Activated B cell treated with CpG ODN at 0.5 μM for 24 hours (primary cell): ENCODE results near the gene IFRD2. TPM values are rescaled to one million over a fixed set of nuclear protein-coding genes. Genes with fewer than 3 reads are reported as not detected.

Experiments used
- ATAC-seq: fragments of 200-7000 bp; cut with Tn5 transposase; one replicate; pipeline ENCODE4 v1.10.0; 2021; ENCODE audit warnings: low read depth, mild to moderate bottlenecking, moderate library complexity
- CTCF ChIA-PET: fragments of 350-600 bp; sonication (Branson Sonifier 250); formaldehyde crosslinking; loops from one replicate; lab custom pipeline; 2021; ENCODE audit warnings: antibody characterized with exemption; lab: Charles Lee
- POLR2A ChIA-PET: fragments of 350-600 bp; sonication (Branson Sonifier 250); formaldehyde crosslinking; loops from one replicate; lab custom pipeline; 2021; ENCODE audit warnings: antibody characterized with exemption; lab: Charles Lee
- DNase-seq: peaks from one replicate; pipeline ENCODE4 v3.0.0; 2022
- H3K27ac Mint-ChIP-seq: one replicate; pipeline ENCODE4 v1.8.0; 2020; ENCODE audit warnings: mixed read lengths
- H3K27me3 Mint-ChIP-seq: one replicate; pipeline ENCODE4 v1.8.0; 2021; ENCODE audit warnings: mixed read lengths
- H3K36me3 Mint-ChIP-seq: one replicate; pipeline ENCODE4 v1.8.0; 2021; ENCODE audit warnings: low read depth, mixed read lengths
- H3K4me1 Mint-ChIP-seq: one replicate; pipeline ENCODE4 v1.8.0; 2021; ENCODE audit warnings: mixed read lengths
- H3K4me3 Mint-ChIP-seq: one replicate; pipeline ENCODE4 v1.8.0; 2020; ENCODE audit warnings: mild to moderate bottlenecking, mixed read lengths
- H3K9me3 Mint-ChIP-seq: one replicate; pipeline ENCODE4 v1.8.0; 2020; ENCODE audit warnings: mixed read lengths
- intact Hi-C: fragments of 100-400 bp; cut with micrococcal nuclease; formaldehyde crosslinking; loops from one replicate; pipeline ENCODE4 v1.15.1; 2024
- total RNA-seq: library from RNA; stranded (reverse); gene quantifications from 2 replicates; pipeline ENCODE4 v1.2.3, GENCODE V29; 2022
- TF ChIP-seq, protein P1 (sequence below): fragments of 200-600 bp; IDR thresholded peaks from one replicate; pipeline ENCODE4 v1.8.0; 2022; ENCODE audit warnings: antibody characterized with exemption, mild to moderate bottlenecking

Gene IFRD2
- total RNA-seq, 1 donor from 2014 or later = 105 TPM

DNA sequence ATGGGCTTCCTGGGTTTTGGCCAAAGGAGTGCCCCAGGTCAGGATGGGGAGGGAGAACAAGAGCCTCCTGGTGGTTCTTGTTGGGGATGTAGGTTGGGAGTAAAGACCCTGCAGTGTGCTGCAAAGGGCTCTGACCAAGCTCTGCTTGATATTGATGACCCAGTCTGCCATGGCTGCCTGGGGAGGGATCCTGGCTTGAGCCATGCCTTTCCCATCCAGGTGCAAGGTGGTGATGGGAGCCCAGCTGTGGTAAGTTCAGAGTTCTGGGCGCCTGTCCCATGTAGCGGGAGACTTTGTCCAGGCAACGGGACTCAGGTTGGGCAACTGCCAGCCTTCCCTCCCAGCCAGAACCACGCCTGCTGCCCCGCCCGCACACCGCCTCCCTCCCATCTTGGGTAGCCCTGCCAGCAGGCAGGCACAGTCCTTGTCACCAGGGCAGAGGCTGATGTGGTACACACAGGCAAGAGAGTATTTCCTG, 53.6 kb downstream of the IFRD2 start:
- CTCF ChIA-PET = interaction anchor here (10.5 kb wide), 1 partner anchor 11 kb away, joined by 76 read pairs; no protein-coding TSS in a partner anchor
- POLR2A ChIA-PET = interaction anchor here (1.0 to 5.6 kb wide), 4 partner anchors 9 to 99 kb away, joined by 4 to 47 read pairs (median 23); partner anchors contain the start of genes HYAL3 and NAA80
- Mint-ChIP-seq H3K4me1 (peaks cover 72% of the 10 kb centered on the region), H3K9me3 (no peaks in the 10 kb centered on the region), H3K36me3 (peaks cover 41% of the 10 kb centered on the region), H3K4me3 (peak overlapping the region; percentile 95), H3K27me3 (no peaks in the 10 kb centered on the region), H3K27ac (peak overlapping the region; percentile 91)
- TF ChIP-seq, protein P1, sequence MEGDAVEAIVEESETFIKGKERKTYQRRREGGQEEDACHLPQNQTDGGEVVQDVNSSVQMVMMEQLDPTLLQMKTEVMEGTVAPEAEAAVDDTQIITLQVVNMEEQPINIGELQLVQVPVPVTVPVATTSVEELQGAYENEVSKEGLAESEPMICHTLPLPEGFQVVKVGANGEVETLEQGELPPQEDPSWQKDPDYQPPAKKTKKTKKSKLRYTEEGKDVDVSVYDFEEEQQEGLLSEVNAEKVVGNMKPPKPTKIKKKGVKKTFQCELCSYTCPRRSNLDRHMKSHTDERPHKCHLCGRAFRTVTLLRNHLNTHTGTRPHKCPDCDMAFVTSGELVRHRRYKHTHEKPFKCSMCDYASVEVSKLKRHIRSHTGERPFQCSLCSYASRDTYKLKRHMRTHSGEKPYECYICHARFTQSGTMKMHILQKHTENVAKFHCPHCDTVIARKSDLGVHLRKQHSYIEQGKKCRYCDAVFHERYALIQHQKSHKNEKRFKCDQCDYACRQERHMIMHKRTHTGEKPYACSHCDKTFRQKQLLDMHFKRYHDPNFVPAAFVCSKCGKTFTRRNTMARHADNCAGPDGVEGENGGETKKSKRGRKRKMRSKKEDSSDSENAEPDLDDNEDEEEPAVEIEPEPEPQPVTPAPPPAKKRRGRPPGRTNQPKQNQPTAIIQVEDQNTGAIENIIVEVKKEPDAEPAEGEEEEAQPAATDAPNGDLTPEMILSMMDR = no peak
- ATAC-seq (no peak), DNase-seq (no peak)
- intact Hi-C loops = loop anchor here (1.0 to 10.0 kb wide), 3 partner anchors 8 to 434 kb away; partner anchors contain the start of gene INKA1

DNA sequence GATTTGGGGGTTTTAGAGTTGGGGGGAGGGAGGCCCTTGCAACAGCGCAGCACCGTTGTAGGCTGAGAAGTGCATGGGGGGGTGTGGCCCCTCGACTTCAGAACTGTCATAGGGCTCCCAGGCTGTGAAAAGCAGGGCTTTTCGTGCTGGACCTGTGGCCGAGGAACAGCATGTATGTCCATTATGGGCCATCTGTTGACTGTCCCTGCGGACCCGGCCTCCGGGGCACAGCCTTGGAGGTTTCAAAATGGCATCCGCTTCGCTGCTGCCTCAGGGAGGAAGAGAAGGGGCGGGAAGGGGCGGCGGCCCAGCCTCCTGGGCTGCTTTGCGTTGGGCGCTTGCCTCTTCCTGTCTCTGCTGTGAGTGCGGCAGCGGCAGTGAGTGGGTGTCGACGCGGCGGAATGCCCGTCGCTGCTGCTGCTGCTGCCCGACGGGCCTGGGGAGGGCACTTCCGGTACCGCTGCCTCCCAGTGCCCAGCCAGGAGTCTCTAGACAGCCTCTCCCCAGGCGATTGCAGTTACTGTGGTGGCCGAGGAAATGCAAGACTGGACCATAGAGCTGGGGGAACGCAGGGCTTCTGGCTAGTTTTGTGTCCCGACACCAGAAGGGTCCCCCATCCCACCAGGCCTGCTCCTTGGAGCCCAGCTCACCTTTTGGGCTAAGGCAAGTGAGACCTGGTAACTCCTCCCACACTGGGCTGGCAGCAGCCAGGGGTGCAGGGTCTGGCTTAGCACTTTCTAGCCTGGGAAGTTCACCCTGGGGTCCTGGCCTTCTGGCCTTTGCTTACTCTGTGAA, 54.3 kb downstream of the IFRD2 start:
- ATAC-seq (peak; percentile 34), DNase-seq (peak; percentile 74)
- peaks cover 41% of the 10 kb centered on the region for H3K36me3 Mint-ChIP-seq
- peak overlapping the region; percentile 91 for H3K27ac Mint-ChIP-seq
- intact Hi-C loops = loop anchor here (1.0 to 10.0 kb wide), 5 partner anchors 8 to 897 kb away; partner anchors contain the start of genes INKA1, TUSC2 and USP4
- TF ChIP-seq, protein P1 = no peak
- ChIA-PET CTCF (interaction anchor here (10.5 kb wide), 1 partner anchor 10 kb away, joined by 76 read pairs; no protein-coding TSS in a partner anchor), POLR2A (interaction anchor here (0.6 to 5.6 kb wide), 10 partner anchors 9 to 895 kb away, joined by 3 to 47 read pairs (median 4); partner anchors contain the start of genes HYAL3, IFRD2 and NAA80)
- no peaks in the 10 kb centered on the region for H3K27me3 Mint-ChIP-seq
- H3K4me1 Mint-ChIP-seq = peaks cover 69% of the 10 kb centered on the region
- peak overlapping the region; percentile 95 for H3K4me3 Mint-ChIP-seq
- no peaks in the 10 kb centered on the region for H3K9me3 Mint-ChIP-seq

Other genes starting within 250 kb of the IFRD2 start
- 261 and 316 TPM in 2 replicates for gene RBM5, start 203.5 kb downstream of the IFRD2 start, total RNA-seq
- 0.34 TPM in 1 of 2 replicates, not detected in the other for gene SEMA3F, start 137.1 kb downstream of the IFRD2 start, total RNA-seq
- gene GNAT1, start 100.8 kb downstream of the IFRD2 start, total RNA-seq = not detected in 2 replicates
- gene SLC38A3, start 87.2 kb downstream of the IFRD2 start, total RNA-seq = not detected in 2 replicates
- gene GNAI2, start 56.2 kb downstream of the IFRD2 start, total RNA-seq = 281 and 295 TPM in 2 replicates
- 0.15 TPM in 1 of 2 replicates, not detected in the other for gene SEMA3B, start 23.3 kb downstream of the IFRD2 start, total RNA-seq
- not detected in 2 replicates for gene LSMEM2, start 13.3 kb downstream of the IFRD2 start, total RNA-seq
- gene HYAL3, start 7.0 kb upstream of the IFRD2 start, total RNA-seq = 2.0 and 2.5 TPM in 2 replicates
- gene NAA80, start 7.0 kb upstream of the IFRD2 start, total RNA-seq = 23.9 and 24.8 TPM in 2 replicates
- gene HYAL1, start 11.1 kb upstream of the IFRD2 start, total RNA-seq = 0.47 and 0.73 TPM in 2 replicates
- gene HYAL2, start 30.3 kb upstream of the IFRD2 start, total RNA-seq = 4.2 and 4.4 TPM in 2 replicates
- gene TUSC2, start 35.8 kb upstream of the IFRD2 start, total RNA-seq = 32.2 and 33.4 TPM in 2 replicates
- 34.0 and 38.0 TPM in 2 replicates for gene RASSF1, start 48.4 kb upstream of the IFRD2 start, total RNA-seq
- gene ZMYND10, start 53.3 kb upstream of the IFRD2 start, total RNA-seq = 0.61 and 0.64 TPM in 2 replicates
- 23.6 and 26.4 TPM in 2 replicates for gene NPRL2, start 58.3 kb upstream of the IFRD2 start, total RNA-seq
- 22.9 and 26.0 TPM in 2 replicates for gene CYB561D2, start 58.4 kb upstream of the IFRD2 start, total RNA-seq
- 18.7 and 19.6 TPM in 2 replicates for gene TMEM115, start 67.1 kb upstream of the IFRD2 start, total RNA-seq
- gene CACNA2D2, start 211.2 kb upstream of the IFRD2 start, total RNA-seq = 0.34 and 0.53 TPM in 2 replicates